SU-DHL-6 (cell line): ENCODE measurements around the gene KLF11.
"Not testable (repeated sequence)": the region's sequence is repeated elsewhere in the genome, so short reads cannot be mapped to it uniquely, and the experiment has no call there.

ENCODE experiments used
- EZH2phosphoT487 ChIP-seq: fragments of 200-600 bp; sonication (generic), shearing (Covaris generic); conservative IDR thresholded peaks from 2 replicates; pipeline ENCODE4 v1.6.1; 2018; ENCODE audit warnings: mild to moderate bottlenecking, antibody characterized with exemption, low read length, moderate library complexity, mixed read lengths
- TF ChIP-seq, protein P1 (sequence below): fragments of 200-600 bp; sonication (generic); IDR thresholded peaks from one replicate; pipeline ENCODE4 v1.5.1; 2017; ENCODE audit warnings: antibody characterized with exemption, mild to moderate bottlenecking, low read length, moderate library complexity; ENCODE audit not compliant: insufficient read depth, poor library complexity, severe bottlenecking

DNA sequence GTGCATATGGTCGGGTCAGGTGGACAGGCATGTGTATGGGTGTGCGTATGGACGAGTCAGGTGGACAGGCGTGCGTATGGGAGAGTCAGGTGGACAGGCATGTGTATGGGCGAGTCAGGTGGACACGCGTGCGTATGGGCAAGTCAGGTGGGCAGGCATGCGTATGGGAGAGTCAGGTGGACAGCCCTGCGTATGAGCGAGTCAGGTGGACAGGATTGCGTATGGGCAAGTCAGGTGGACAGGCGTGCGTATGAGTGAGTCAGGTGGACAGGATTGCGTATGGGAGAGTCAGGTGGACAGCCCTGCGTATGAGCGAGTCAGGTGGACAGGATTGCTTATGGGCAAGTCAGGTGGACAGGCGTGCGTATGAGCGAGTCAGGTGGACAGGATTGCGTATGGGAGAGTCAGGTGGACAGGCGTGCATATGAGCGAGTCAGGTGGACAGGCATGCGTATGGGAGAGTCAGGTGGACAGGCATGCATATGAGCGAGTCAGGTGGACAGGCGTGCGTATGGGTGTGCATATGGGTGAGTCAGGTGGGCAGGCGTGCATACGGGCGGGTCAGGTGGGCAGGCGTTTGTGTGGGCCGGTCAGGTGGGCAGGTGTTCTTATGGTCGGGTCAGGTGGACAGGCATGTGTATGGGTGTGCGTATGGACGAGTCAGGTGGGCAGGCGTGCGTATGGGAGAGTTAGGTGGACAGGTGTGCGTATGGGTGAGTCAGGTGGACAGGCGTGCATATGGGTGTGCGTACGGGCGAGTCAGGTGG, 29.5 kb upstream of the KLF11 start:
- TF ChIP-seq, protein P1, sequence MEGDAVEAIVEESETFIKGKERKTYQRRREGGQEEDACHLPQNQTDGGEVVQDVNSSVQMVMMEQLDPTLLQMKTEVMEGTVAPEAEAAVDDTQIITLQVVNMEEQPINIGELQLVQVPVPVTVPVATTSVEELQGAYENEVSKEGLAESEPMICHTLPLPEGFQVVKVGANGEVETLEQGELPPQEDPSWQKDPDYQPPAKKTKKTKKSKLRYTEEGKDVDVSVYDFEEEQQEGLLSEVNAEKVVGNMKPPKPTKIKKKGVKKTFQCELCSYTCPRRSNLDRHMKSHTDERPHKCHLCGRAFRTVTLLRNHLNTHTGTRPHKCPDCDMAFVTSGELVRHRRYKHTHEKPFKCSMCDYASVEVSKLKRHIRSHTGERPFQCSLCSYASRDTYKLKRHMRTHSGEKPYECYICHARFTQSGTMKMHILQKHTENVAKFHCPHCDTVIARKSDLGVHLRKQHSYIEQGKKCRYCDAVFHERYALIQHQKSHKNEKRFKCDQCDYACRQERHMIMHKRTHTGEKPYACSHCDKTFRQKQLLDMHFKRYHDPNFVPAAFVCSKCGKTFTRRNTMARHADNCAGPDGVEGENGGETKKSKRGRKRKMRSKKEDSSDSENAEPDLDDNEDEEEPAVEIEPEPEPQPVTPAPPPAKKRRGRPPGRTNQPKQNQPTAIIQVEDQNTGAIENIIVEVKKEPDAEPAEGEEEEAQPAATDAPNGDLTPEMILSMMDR = not testable (repeated sequence)
- TF ChIP-seq EZH2phosphoT487 = not testable (repeated sequence)
